HL-60 (cell line): Measurements from ENCODE around the gene TTLL8.

ENCODE experiments used
- GABPA ChIP-seq: IDR thresholded peaks from 2 replicates; pipeline ENCODE4 v1.6.1; 2012; ENCODE audit warnings: low read depth
- POLR2AphosphoS5 ChIP-seq: IDR thresholded peaks from 2 replicates; pipeline ENCODE4 v1.6.1; 2012; ENCODE audit warnings: low read depth
- SPI1 ChIP-seq: IDR thresholded peaks from 2 replicates; pipeline ENCODE4 v1.6.1; 2012; ENCODE audit warnings: low read depth, mild to moderate bottlenecking, borderline replicate concordance
- TF ChIP-seq, protein P1 (sequence below): IDR thresholded peaks from one replicate; pipeline ENCODE4 v1.5.1; 2011; ENCODE audit warnings: low read length, control low read depth, inconsistent platforms; ENCODE audit not compliant: insufficient read depth
- TF ChIP-seq, protein P2 (sequence below): IDR thresholded peaks from 2 replicates; pipeline ENCODE4 v1.6.1; 2012; ENCODE audit warnings: low read depth; ENCODE audit not compliant: insufficient replicate concordance

DNA sequence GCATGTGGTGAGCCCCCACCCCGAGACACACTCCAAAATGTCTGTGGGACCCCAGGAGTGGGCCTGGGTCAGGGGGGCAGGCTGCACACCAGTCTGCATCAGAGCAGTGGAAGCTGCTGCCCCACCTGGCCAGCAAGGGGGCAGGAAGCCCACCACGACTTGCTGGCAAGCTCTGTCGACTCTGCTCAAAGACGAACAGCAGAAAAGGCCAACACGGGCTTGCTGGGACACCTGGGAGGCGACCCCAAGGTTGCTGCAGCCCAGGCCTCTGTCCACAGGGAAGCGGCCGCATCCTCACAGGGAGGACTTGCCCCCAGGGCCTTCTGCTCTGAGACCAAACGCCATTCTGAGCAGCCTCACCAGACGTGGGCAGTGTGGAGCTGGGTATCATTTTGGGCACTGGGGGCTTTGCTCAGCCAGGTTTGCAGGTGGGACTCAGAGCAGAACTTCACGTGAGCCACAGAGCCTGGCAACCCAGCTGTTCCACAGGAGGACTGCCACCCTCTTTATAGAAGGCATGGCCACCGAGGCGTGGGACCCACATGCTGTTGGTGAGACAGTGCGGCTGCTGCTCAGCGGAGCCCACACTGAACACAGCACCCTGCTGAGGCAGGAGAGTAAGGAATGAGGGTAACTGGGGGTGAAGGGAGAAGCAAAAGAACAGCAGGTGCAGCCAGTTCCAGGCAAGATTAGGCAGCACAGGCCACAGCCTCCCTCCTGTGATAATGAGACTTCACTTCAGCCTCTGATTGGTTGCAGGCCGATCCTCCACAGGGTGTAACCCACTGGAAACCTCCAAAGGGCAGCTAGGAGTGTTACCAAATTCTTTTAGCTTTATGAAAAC, 56.5 kb downstream of the TTLL8 start:
- no peak for TF ChIP-seq POLR2AphosphoS5
- TF ChIP-seq, protein P1, sequence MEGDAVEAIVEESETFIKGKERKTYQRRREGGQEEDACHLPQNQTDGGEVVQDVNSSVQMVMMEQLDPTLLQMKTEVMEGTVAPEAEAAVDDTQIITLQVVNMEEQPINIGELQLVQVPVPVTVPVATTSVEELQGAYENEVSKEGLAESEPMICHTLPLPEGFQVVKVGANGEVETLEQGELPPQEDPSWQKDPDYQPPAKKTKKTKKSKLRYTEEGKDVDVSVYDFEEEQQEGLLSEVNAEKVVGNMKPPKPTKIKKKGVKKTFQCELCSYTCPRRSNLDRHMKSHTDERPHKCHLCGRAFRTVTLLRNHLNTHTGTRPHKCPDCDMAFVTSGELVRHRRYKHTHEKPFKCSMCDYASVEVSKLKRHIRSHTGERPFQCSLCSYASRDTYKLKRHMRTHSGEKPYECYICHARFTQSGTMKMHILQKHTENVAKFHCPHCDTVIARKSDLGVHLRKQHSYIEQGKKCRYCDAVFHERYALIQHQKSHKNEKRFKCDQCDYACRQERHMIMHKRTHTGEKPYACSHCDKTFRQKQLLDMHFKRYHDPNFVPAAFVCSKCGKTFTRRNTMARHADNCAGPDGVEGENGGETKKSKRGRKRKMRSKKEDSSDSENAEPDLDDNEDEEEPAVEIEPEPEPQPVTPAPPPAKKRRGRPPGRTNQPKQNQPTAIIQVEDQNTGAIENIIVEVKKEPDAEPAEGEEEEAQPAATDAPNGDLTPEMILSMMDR = no peak
- no peak for TF ChIP-seq GABPA
- TF ChIP-seq, protein P2, sequence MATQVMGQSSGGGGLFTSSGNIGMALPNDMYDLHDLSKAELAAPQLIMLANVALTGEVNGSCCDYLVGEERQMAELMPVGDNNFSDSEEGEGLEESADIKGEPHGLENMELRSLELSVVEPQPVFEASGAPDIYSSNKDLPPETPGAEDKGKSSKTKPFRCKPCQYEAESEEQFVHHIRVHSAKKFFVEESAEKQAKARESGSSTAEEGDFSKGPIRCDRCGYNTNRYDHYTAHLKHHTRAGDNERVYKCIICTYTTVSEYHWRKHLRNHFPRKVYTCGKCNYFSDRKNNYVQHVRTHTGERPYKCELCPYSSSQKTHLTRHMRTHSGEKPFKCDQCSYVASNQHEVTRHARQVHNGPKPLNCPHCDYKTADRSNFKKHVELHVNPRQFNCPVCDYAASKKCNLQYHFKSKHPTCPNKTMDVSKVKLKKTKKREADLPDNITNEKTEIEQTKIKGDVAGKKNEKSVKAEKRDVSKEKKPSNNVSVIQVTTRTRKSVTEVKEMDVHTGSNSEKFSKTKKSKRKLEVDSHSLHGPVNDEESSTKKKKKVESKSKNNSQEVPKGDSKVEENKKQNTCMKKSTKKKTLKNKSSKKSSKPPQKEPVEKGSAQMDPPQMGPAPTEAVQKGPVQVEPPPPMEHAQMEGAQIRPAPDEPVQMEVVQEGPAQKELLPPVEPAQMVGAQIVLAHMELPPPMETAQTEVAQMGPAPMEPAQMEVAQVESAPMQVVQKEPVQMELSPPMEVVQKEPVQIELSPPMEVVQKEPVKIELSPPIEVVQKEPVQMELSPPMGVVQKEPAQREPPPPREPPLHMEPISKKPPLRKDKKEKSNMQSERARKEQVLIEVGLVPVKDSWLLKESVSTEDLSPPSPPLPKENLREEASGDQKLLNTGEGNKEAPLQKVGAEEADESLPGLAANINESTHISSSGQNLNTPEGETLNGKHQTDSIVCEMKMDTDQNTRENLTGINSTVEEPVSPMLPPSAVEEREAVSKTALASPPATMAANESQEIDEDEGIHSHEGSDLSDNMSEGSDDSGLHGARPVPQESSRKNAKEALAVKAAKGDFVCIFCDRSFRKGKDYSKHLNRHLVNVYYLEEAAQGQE = no peak
- TF ChIP-seq SPI1 = no peak
